K562 (cell line): ENCODE measurements around the gene RIPK4. TPM values are rescaled to one million over a fixed set of nuclear protein-coding genes. Genes with fewer than 3 reads are reported as not detected.

Experiments
- ATAC-seq: fragments of 200-7000 bp; cut with Tn5 transposase; 3 replicates; pipeline ENCODE4 v1.9.1; 2020; ENCODE audit warnings: moderate library complexity
- BruUV-seq: library from RNA; stranded (reverse); fragments of 400-500 nt; replicated peaks from 2 replicates; lab custom pipeline; 2021; lab: Mats Ljungman, UMichigan
- CTCF ChIA-PET: fragments of 300-600 bp; formaldehyde crosslinking; extraction: SDS; loops from one replicate; lab custom pipeline; 2021; ENCODE audit warnings: low intra/inter-chr PET ratio; lab: Yijun Ruan, JAX
- POLR2A ChIA-PET: fragments of 300-600, 350-650 bp; sonication (Branson Sonifier 250); formaldehyde crosslinking; extraction: SDS; loops from one replicate; lab custom pipeline; 2021; ENCODE audit warnings: antibody characterized with exemption, inconsistent platforms; lab: Yijun Ruan, JAX
- DNase-seq, 4 experiments: peaks; one replicate each; pipeline versions ENCODE4 v3.0.0 to v3.0.0-alpha.2; 2011 to 2018; ENCODE audit warnings: low spot score in 3 of 4, mixed read lengths in 3 of 4; ENCODE audit errors: extremely low read depth in 1 of 4
- FAIRE-seq: peaks from 2 replicates; lab custom pipeline; 2011; peaks lifted over from hg19 to GRCh38; lab: Jason Lieb, UNC
- H2AFZ ChIP-seq: 2 replicates; pipeline ENCODE4 v1.6.0; 2011; ENCODE audit warnings: low read depth, low read length, control low read depth, inconsistent platforms
- H3K27ac ChIP-seq: fragments of 200-600 bp; 3 replicates; pipeline ENCODE4 v1.8.0; 2011; ENCODE audit warnings: low read depth, mild to moderate bottlenecking, control low read depth, inconsistent platforms, low read length, moderate library complexity, mixed read lengths; ENCODE audit errors: extremely low read depth
- H3K27me3 ChIP-seq, 2 experiments: fragments of 300-600 bp in 1 of 2; 2 replicates in 1 of 2; 3 replicates in 1 of 2; pipeline versions ENCODE4 v1.6.0 to v1.8.0; 2011; ENCODE audit warnings: inconsistent platforms in 2 of 2, low read length in 2 of 2, mild to moderate bottlenecking in 1 of 2, mixed read lengths in 1 of 2, moderate library complexity in 1 of 2; ENCODE audit not compliant: control insufficient read depth in 2 of 2, insufficient read depth in 2 of 2
- H3K36me3 ChIP-seq: fragments of 300-600 bp; 3 replicates; pipeline ENCODE4 v1.8.0; 2011; ENCODE audit warnings: mild to moderate bottlenecking, low read length, inconsistent platforms; ENCODE audit not compliant: control insufficient read depth, insufficient read depth
- H3K4me1 ChIP-seq, 2 experiments: fragments of 200-600 bp in 1 of 2; replicated peaks in 1 of 2; 2 replicates in 1 of 2; 3 replicates in 1 of 2; pipeline versions ENCODE4 v1.5.1 to v1.8.0; 2011; ENCODE audit warnings: inconsistent platforms in 2 of 2, low read length in 2 of 2, mild to moderate bottlenecking in 1 of 2, mixed read lengths in 1 of 2, moderate library complexity in 1 of 2; ENCODE audit not compliant: control insufficient read depth in 2 of 2, insufficient read depth in 2 of 2
- H3K4me2 ChIP-seq: 2 replicates; pipeline ENCODE4 v1.6.1; 2011; ENCODE audit warnings: low read length, control low read depth, inconsistent platforms, mixed read lengths; ENCODE audit not compliant: insufficient read depth
- H3K4me3 ChIP-seq: fragments of 200-600 bp; sonication (generic), shearing (Covaris generic); 2 replicates; pipeline ENCODE4 v1.5.1; 2016; ENCODE audit warnings: control low read depth, inconsistent platforms
- H3K79me2 ChIP-seq: fragments of 200-600 bp; 3 replicates; pipeline ENCODE4 v1.8.0; 2011; ENCODE audit warnings: low read length, inconsistent platforms; ENCODE audit not compliant: control insufficient read depth, insufficient read depth
- H3K9ac ChIP-seq, 2 experiments: 2 replicates each; pipeline versions ENCODE4 v1.6.0 to v1.6.1; 2011; ENCODE audit warnings: low read depth in 2 of 2, low read length in 2 of 2, control low read depth in 1 of 2, inconsistent platforms in 1 of 2, mild to moderate bottlenecking in 1 of 2, mixed read lengths in 1 of 2; ENCODE audit not compliant: insufficient read depth in 1 of 2
- H3K9me1 ChIP-seq: one replicate; pipeline ENCODE4 v1.6.0; 2011; ENCODE audit warnings: inconsistent platforms, mild to moderate bottlenecking, low read length, moderate library complexity; ENCODE audit not compliant: control insufficient read depth, insufficient read depth
- H3K9me3 ChIP-seq: replicated peaks from 2 replicates; pipeline ENCODE4 v1.5.1; 2011; ENCODE audit warnings: low read depth, low read length, inconsistent platforms; ENCODE audit not compliant: control insufficient read depth, insufficient read depth
- H4K20me1 ChIP-seq: replicated peaks from 2 replicates; pipeline ENCODE4 v1.6.1; 2011; ENCODE audit warnings: low read length, inconsistent platforms, mixed read lengths; ENCODE audit not compliant: control insufficient read depth, insufficient read depth
- ELF4 ChIP-seq: fragments of 450-650 bp; formaldehyde crosslinking; IDR thresholded peaks from 2 replicates; pipeline ENCODE4 v1.4.0; 2022; ENCODE audit warnings: missing genetic modification characterization
- ELK1 ChIP-seq: sonication (generic); formaldehyde crosslinking; IDR thresholded peaks from 2 replicates; pipeline ENCODE4 v1.8.1; 2022; ENCODE audit warnings: missing genetic modification reagents
- GATA2 ChIP-seq: sonication (generic); formaldehyde crosslinking; IDR thresholded peaks from 2 replicates; pipeline ENCODE4 v1.4.0; 2020; ENCODE audit warnings: mild to moderate bottlenecking, missing genetic modification reagents
- HDAC1 ChIP-seq, 2 experiments: fragments of 450-650 bp; IDR thresholded peaks; 2 replicates each; pipeline ENCODE4 v1.6.1; 2016 to 2017; ENCODE audit warnings: inconsistent platforms in 1 of 2, mild to moderate bottlenecking in 1 of 2, moderate library complexity in 1 of 2
- HEY1 ChIP-seq: fragments of 250-450 bp; sonication (Bioruptor Pico); IDR thresholded peaks from 2 replicates; pipeline ENCODE4 v1.5.0; 2020; ENCODE audit warnings: mild to moderate bottlenecking, moderate library complexity, borderline replicate concordance
- JUN ChIP-seq, 2 experiments: sonication (generic) in 1 of 2; formaldehyde crosslinking in 1 of 2; IDR thresholded peaks; 2 replicates each; pipeline versions ENCODE4 v1.6.1 to v1.8.0; 2012 to 2022; ENCODE audit warnings: borderline replicate concordance in 2 of 2, mild to moderate bottlenecking in 2 of 2, improper control_type of control experiment in 1 of 2, low read depth in 1 of 2, low read length in 1 of 2, missing genetic modification reagents in 1 of 2
- MTF1 ChIP-seq: fragments of 250-450 bp; sonication (Bioruptor Pico); IDR thresholded peaks from 2 replicates; pipeline ENCODE4 v1.9.0; 2021; ENCODE audit warnings: moderate library complexity, mild to moderate bottlenecking, inconsistent platforms, borderline replicate concordance
- NFYB ChIP-seq: IDR thresholded peaks from 2 replicates; pipeline ENCODE4 v1.6.1; 2011; ENCODE audit warnings: mild to moderate bottlenecking, moderate library complexity; ENCODE audit not compliant: insufficient read length; ENCODE audit errors: extremely low read depth
- RFX7 ChIP-seq: fragments of 250-450 bp; sonication (Bioruptor Pico); IDR thresholded peaks from 2 replicates; pipeline ENCODE4 v1.5.1; 2021; ENCODE audit warnings: mild to moderate bottlenecking
- SMARCE1 ChIP-seq: fragments of 450-650 bp; IDR thresholded peaks from 2 replicates; pipeline ENCODE4 v1.7.1; 2016; ENCODE audit warnings: mild to moderate bottlenecking
- SP1 ChIP-seq: sonication (generic); formaldehyde crosslinking; IDR thresholded peaks from 2 replicates; pipeline ENCODE4 v1.8.1; 2022; ENCODE audit warnings: mild to moderate bottlenecking, missing genetic modification reagents
- ZC3H8 ChIP-seq: fragments of 450-650 bp; IDR thresholded peaks from 2 replicates; pipeline ENCODE4 v1.6.1; 2017
- ZNF316 ChIP-seq: fragments of 450-650 bp; IDR thresholded peaks from 2 replicates; pipeline ENCODE4 v1.6.1; 2016
- ZNF436 ChIP-seq: fragments of 250-450, 450-650 bp; sonication (Bioruptor Pico); formaldehyde crosslinking; IDR thresholded peaks from 2 replicates; pipeline ENCODE4 v1.7.0; 2020; ENCODE audit warnings: mild to moderate bottlenecking
- ZNF445 ChIP-seq: fragments of 250-450 bp; sonication (Bioruptor Pico); IDR thresholded peaks from 2 replicates; pipeline ENCODE4 v1.4.0; 2020; ENCODE audit warnings: low read depth, mild to moderate bottlenecking, moderate library complexity
- ZNF778 ChIP-seq: fragments of 450-650 bp; formaldehyde crosslinking; IDR thresholded peaks from 2 replicates; pipeline ENCODE4 v1.4.0; 2020; ENCODE audit warnings: mild to moderate bottlenecking, moderate library complexity
- ZNF780A ChIP-seq: fragments of 250-450 bp; sonication (Bioruptor Pico); IDR thresholded peaks from 2 replicates; pipeline ENCODE4 v1.5.0; 2021; ENCODE audit warnings: mild to moderate bottlenecking
- WGBS: fragments of 100-300 bp; shearing (Covaris generic); methylation state at CpG from one replicate; pipeline ENCODE4 v1.1.6; 2016; ENCODE audit warnings: low coverage, mixed read lengths; ENCODE audit not compliant: insufficient coverage; ENCODE audit errors: missing lambda C conversion rate; 5-methylcytosine and 5-hydroxymethylcytosine counted together
- in situ Hi-C: fragments of 300-500 bp; cut with MboI; formaldehyde crosslinking; loops from 4 replicates; pipeline ENCODE4 v1.15.0; 2018; ENCODE audit warnings: inconsistent platforms, mixed read lengths
- intact Hi-C: fragments of 100-400 bp; cut with micrococcal nuclease; formaldehyde crosslinking; loops from 2 replicates; pipeline ENCODE4 v1.14.2; 2022
- polyA plus RNA-seq, 8 experiments: library from polyadenylated mRNA; depleted of rRNA in 4 of 8; stranded (reverse) in 5 of 8; unstranded in 3 of 8; fragments of >200 nt; fragmentation: Nextera tagmentation in 2 of 8; fragmentation: Illumina TruSeq in 1 of 8; extraction: Ambion mirVana in 2 of 8; extraction: Trizol in 1 of 8; gene quantifications; 2 replicates each; pipeline versions ENCODE4 v1.2.1 to v1.2.3, GENCODE V29; 2011 to 2014; ENCODE audit warnings: inconsistent platforms in 1 of 8, missing spikeins in 1 of 8
- total RNA-seq, 7 experiments: library from RNA; depleted of rRNA in 6 of 7; stranded (reverse); fragments of >200 nt in 6 of 7; fragmentation: Illumina TruSeq in 2 of 7; extraction: Trizol in 2 of 7; gene quantifications; 2 replicates each; pipeline versions ENCODE4 v1.2.1 to v1.2.3, GENCODE V29; 2011 to 2021; ENCODE audit warnings: low replicate concordance in 1 of 7

Gene RIPK4
- total and polyA plus RNA-seq, 9 of the 15 experiments (the other 6 are each of a cell fraction or from before 2014, with no cell fraction given) = not detected

- Histone ChIP-seq H3K9ac (no peak overlapping the region), H3K4me2 (no peak overlapping the region), H4K20me1 (no peaks in the 10 kb centered on the region; the same call in 1 of the 2 replicates), H3K79me2 (no peaks in the 10 kb centered on the region), H3K9me3 (no peaks in the 10 kb centered on the region), H3K27ac (no peak overlapping the region), H3K4me1 (peaks cover 0 to 6% of the 10 kb centered on the region in 2 experiments; a peak in 1 of 5 replicates), H3K9me1 (no peaks in the 10 kb centered on the region), H3K4me3 (no peak overlapping the region), H2AFZ (no peak overlapping the region), H3K27me3 (peaks cover 37 to 83% of the 10 kb centered on the region in 2 experiments), H3K36me3 (no peaks in the 10 kb centered on the region)
- in situ Hi-C loops (no loop called here), intact Hi-C loops (no loop called here)
- WGBS = 2% methylated on average over 12 of the region's 12 CpGs
- CTCF ChIA-PET = no interaction called here
- BruUV-seq = no TSS peak
- POLR2A ChIA-PET = no interaction called here
- DNase-seq (no peak), ATAC-seq (no peak), FAIRE-seq (no peak)
- TF ChIP-seq RFX7 (CRISPR knock-in tag) (no peak), ZNF780A (no peak), SP1 (CRISPR knock-in tag) (no peak), ZNF316 (no peak), ELK1 (CRISPR knock-in tag) (no peak), JUN (IDR thresholded peaks at IDR 0.05; ENCODE audit: borderline replicate concordance, low read depth, low read length) (no peak), JUN (CRISPR knock-in tag; IDR thresholded peaks at IDR 0.05; ENCODE audit: borderline replicate concordance) (no peak), ZNF445 (CRISPR knock-in tag) (no peak), NFYB (no peak), ELF4 (CRISPR knock-in tag) (no peak), ZNF778 (CRISPR knock-in tag) (no peak), HEY1 (no peak), ZNF436 (CRISPR knock-in tag) (no peak), MTF1 (CRISPR knock-in tag) (no peak), GATA2 (CRISPR knock-in tag) (no peak), ZC3H8 (no peak), SMARCE1 (no peak), HDAC1 (IDR thresholded peaks at IDR 0.05) (no peak)
These were observed 27.8 kb downstream of the RIPK4 start for GRCh38 chr21:41739011-41739410.
